ENCODE measurements around the gene CHCHD6.

CHCHD6 gene

GRCh38 chr3:126959921-126960603, 256.0 kb downstream of the CHCHD6 start:
- no peak for DNase-seq (ENCODE audit: low read depth)

DNA sequence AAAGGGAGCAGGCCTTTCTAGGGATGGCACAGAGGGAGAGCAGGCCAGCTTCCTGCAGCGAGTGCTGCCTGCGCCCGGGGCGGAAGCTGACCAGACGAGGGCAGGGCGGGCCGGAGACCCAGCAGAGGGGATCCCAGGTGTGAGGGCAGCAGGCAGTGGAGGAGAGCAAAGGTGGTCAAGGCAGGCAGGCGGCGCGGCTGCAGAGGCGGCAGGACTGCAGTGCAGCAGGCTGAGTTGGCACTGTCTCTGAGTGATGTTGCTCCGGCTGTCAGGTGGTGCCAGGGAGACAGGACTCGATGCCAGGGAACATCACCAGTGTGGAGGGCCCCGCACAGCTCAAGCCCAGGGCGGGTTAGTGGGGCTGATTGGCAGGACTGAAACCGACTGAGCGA, 256.6 kb downstream of the CHCHD6 start:
- no peak for DNase-seq (ENCODE audit: low read depth)

GRCh38 chr3:126961191-126961790, 257.3 kb downstream of the CHCHD6 start:
- no peak for DNase-seq (ENCODE audit: low read depth)

- no peak for DNase-seq (ENCODE audit: low read depth)
These were observed 257.9 kb downstream of the CHCHD6 start for GRCh38 chr3:126961791-126962461.

GRCh38 chr3:126962756-126963155, 258.7 kb downstream of the CHCHD6 start:
- no peak for DNase-seq (ENCODE audit: low read depth)

DNA sequence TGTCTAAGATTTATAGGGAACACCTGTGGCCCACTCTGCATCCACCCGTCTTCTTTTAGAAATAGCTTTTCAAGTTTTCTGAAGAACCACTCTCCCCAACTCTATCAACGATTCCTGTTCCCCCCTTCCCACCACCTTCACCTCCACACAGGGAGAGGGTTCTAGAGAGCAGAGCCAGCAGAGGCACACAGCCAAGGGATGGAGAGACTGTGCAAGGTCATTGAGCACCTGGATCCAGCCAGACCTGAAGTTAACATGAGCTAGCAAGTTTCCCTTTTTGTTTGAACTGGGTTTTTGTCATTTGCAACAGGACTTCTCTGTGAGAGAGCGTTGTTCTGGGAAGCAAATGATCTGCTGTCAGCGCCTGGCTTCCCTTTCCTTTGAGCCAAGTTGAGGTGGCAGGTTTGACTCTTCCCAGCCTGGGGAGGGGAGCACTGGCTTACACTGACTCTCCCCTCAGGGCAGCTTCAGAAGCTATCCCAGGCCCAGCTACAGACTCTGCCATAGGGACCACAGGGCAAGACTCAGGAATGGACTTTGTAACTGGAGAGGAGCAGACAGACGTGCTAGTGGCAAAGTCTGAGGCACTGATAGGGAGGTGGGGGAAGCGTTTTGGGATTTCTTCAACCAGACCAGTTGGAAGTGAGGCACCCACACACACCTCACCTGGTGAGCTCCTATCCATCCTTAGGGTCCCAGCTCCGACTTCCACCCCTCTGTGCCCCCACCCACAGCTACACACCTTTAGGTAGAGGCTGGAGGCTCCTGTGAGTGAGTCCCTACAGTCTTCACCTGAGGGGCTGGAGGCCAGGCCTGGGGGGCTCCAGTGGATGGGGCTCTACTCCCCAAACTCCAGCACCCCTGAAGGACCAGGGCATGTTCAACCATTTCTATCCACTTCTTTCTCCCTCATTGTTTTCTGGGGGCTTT, 259.5 kb downstream of the CHCHD6 start:
- DNase-seq (ENCODE audit: low read depth), result no peak

DNA sequence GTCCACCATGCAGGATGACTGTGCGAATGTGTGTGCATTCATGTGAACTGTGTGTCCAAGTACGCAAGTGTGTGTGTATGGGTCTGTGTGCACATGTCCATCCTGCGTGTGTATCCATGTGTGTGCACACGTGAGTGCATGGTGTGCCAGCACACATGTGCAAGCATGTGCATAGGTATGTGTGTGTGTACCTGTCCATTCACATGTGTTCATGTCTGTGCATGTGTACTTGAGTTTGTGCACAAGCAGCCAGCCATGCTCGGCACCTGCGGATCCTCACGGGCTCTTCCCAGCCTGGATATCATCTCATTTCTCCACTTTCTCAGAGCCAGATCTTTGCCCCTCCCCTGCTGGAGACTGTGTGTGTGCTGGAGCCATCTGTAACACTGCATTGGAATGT, 260.2 kb downstream of the CHCHD6 start:
- no peak for DNase-seq (ENCODE audit: low read depth)

DNA sequence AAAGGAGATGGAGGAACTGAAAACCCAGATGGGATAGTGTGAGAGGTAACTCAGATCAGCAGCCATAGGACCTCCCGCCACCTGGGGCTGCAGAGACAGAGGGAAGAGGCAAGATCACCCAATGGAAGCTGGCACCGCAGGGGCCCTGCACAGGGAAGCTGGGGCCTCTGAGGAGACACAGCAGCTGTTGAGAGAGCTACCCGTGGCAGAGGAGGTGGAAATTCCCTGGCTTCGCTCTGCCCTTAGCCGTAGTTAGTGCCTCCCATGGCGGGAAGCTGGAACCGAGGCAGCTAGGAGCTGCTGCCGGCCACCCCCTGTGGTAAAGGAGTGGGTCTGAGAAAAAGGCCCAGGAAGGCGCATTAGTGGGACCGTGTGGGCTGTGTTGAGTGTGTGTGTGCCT, 260.9 kb downstream of the CHCHD6 start:
- DNase-seq (ENCODE audit: low read depth), result no peak

DNA sequence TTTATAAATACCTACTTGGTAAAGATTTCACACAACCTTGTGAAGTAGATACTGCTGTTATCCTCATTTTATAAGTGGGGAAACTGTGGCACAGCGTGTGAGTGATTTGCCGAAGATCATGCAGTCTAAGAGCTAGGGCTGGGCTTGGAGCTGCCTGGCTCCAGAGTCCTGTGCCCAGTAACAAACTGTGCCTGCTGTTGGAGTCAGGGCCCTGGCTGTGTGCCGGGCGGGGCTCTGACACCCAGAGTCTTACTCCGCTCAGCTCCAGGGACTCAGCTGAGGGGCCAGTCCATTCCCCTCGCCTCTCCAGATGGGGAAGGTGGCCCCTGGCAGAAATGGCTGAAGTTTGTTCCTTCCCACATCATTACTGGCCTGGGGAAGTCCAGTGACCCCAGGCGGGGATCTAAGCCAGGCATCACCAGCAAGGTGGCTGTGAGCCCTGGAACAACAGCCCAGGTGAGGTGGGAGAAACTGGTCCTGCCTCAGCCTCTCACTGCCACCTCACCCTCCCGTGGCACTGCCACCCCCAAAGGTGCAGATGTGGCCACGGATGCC, 261.6 kb downstream of the CHCHD6 start:
- DNase-seq (ENCODE audit: low read depth), result no peak

- no peak for DNase-seq (ENCODE audit: low read depth)
These were observed 263.3 kb downstream of the CHCHD6 start for GRCh38 chr3:126967386-126967785.

DNA sequence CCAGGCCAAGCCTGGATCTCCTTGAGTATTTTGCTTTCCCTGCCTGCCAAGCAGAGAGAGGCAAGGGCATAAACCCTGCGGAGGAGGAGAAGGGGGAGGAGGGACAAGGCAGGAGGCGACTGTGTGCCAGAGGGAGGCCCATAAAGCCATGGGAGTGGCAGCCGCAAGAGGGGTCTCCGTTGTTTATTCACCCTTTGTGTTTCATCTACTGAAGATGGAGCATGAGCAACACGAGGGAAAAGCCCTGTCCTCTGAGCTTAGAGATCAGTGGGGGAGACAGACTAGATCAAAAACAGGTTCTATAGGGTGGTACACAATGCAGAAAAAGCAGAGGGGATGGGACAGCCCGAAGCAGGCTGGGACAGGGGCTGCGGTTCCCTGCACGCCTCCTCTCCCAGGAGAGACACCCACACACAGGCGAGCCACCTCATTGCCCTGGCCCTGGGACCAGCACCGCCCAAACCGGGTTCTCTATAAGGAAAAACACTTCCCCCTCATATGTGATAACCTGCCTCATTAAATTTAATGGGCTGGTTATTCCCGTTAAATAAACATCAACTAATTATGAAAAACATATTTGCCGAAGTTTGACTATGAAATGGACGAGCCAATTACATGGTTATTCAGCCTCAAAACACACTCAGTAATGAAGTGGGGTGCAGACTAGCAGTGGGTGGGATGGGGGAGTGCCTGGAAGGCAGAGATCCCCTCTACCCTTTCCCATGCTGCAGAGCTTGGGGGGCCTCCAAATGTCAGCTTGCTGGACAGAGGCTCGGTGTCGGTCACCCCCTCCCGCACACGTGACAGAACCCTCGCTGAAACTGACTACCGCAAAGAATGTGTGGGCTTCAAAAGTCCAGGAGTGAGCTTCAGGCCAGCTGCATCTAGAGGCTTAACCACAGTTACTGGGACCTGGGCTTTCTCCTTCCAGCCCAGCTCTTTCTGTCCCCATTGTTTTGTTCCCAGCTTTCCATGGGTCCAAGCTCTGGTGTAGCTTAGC, 264.7 kb downstream of the CHCHD6 start:
- DNase-seq (ENCODE audit: low read depth), result no peak

GRCh38 chr3:126969586-126969985, 265.5 kb downstream of the CHCHD6 start:
- DNase-seq (ENCODE audit: low read depth), result no peak

DNA sequence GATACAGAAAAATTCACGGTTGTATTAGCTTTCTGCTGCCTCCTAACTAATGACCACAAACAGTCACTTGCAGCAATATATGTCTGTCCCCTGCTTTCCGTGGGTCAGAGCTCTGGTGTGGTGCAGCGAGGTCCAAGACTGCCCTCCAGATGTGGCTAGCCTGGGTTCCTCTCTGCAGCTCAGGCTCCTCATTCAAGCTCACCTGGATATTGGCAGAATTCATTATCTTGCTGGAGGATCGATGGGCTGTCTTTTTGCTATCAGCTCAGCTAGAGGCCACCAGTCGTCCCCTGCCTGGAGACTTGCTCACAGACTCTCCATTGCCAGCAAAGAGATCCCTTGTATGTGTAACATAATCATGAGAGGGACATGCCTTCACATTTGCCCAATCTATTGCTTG, 266.1 kb downstream of the CHCHD6 start:
- no peak for DNase-seq (ENCODE audit: low read depth)

DNA sequence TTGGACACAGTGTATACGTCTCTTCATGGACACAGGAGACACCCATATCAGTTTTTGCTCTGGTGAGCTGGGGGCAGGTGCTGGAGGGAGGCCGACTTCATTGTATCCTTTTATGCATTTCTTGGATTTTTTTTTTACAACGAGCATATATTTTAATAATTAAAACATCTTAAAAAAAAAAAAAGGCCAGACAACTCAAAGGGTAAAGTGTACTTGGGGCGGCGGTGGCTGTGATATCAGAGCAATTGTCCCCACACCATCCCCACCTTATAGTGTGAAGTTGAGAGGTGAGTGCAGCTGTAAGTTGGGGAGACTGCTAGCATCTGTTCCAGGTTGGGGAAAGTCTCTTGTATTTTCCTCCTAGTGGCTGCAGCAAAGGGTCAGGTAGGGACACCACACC, 266.9 kb downstream of the CHCHD6 start:
- DNase-seq (ENCODE audit: low read depth), result no peak

DNA sequence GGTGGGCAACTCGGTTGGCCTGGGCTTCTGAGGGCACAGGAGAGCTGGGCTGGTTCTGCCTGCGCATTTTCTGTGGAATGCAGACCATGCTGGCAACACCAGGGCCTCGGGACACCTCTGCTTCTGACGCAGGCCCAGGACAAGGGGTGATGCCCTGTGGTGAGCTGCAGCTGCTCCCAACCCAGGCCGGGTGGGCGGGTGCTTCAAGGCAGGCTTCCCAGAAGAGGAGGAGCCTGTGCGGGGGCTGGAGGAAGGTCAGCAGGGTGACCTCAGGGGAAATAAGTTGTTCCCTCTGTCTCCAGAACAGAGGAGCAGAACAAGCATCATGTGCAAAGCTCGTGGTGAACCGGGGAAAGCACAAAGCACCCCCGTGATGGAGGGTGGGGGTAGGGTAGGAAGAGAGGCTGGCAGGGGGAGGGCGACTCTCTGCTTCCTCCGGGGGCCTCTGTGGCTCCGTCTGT, 267.9 kb downstream of the CHCHD6 start:
- no peak for DNase-seq (ENCODE audit: low read depth)

DNA sequence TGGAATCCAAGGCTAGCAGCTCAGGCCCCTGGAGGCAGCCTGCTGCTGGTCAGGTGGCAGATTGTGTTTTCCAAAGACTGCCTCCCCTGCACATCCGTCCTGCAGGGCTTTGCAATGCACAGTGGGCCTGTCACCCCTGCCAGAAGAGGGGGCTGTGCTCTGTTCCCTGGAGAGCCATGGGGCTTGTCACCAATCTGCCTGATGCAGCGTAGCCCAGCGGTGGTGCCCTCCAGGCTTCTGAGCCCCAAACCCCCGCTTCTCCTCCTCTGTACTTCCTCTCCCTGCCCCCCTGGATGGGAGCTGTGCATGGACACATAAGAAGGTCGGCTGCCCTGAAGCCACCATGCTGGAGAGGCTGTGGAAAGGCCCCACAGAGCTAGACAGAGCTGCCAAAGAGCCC, 268.8 kb downstream of the CHCHD6 start:
- DNase-seq (ENCODE audit: low read depth), result no peak

DNA sequence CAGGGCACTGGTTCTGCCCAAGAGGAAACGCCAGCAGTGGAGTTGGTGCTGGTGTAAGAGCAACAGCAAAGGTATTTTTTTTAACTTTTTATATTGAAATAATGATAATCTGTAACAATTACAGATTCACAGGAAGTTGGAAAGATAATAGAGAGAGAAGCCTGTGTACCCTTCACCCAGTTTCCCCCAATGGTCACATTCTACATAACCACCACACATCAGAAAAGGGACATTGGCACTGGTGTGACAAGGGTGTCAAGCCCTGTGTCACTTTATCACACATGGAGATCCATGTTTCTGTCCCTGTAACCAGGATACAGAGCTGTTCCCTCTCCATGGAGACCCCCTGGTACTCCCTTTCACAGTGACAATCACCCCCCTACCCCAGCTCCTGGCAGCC, 269.8 kb downstream of the CHCHD6 start:
- DNase-seq (ENCODE audit: low read depth), result no peak

DNA sequence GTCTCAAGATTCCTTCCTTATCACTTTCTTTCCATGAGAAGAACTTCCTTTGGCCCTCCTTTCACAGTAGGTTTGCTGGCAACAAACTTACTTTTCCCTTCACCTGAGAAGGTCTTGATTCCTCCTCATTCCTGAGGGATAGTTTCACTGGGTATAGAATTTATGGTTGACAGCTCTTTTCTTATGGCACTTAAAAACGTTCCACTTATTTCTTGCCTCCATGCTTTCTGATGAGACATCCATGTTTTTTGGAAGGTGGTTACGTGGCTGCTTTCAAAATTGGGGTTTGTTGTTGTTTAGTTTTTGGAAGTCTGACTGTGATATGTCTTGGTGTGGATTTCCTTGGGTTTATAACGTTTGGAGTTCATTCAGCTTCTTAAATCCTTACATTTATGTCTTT, 270.7 kb downstream of the CHCHD6 start:
- no peak for DNase-seq (ENCODE audit: low read depth)

GRCh38 chr3:126976906-126977305, 272.9 kb downstream of the CHCHD6 start:
- no peak for DNase-seq (ENCODE audit: low read depth)

DNA sequence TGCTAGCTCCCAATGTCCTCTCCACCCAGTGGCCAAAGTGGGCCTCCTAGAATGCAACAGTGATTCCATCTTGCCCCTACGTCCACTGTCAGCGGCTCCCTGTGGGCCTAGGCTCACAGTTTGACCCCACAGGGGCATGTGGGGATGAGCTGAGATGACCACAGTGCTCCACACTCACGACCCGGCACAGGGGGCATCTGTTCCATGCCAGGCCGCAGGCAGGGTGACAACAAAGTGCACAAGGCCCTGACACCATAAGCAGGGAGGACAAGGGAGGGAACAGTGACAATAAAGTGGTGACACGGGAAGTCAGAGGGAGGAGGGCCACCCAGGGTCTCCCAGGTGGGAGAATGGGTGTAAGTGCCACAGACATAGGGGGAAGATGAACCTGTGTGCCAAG, 273.8 kb downstream of the CHCHD6 start:
- DNase-seq (ENCODE audit: low read depth), result no peak

DNA sequence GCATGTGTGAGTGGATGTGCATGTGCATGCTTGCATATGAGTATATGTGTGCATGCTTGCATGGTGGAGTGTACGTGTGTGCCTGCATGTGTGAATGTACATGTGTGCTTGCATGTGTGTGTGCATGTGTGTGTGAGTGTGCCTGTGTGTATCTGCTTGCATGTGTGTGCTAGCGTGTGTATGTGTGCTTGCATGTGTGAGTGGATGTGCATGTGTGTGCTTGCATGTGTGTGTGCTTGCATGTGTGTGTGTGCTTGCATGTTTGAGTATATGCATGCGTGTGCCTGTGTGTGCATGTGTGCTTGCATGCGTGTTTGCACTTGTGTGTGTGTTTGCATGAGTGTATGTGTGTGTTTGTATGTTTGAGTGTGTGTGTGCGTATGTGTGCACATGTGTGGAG, 274.3 kb downstream of the CHCHD6 start:
- DNase-seq (ENCODE audit: low read depth), result no peak

Data from activated T-helper 1 cell treated with Interleukin-2 at 50 U/mL for 16 hours (primary cell).